ENCODE results near the gene PIPOX. TPM values are rescaled to one million over a fixed set of nuclear protein-coding genes. Genes with fewer than 3 reads are reported as not detected.

Gene PIPOX
- total and polyA plus RNA-seq, 2 donors (not counting 3 experiments of a cell fraction or from before 2014, with no cell fraction given) = 0.62 to 2.5 TPM

- Histone ChIP-seq H3K4me1 (ENCODE audit: control insufficient read depth, extremely low read depth, insufficient read depth, low read length) (no peaks in the 10 kb centered on the region), H3K4me3 (replicated peaks in 1 of 3; ENCODE audit: insufficient read depth in 1 of 3, low read depth in 1 of 3, low read length in 3 of 3) (no peak overlapping the region), H3K36me3 (ENCODE audit: control insufficient read depth in 2 of 2, extremely low read depth in 1 of 2, insufficient read depth in 2 of 2, low read length in 2 of 2) (no peaks in the 10 kb centered on the region), H3K9ac (replicated peaks; ENCODE audit: extremely low read depth, insufficient read depth, low read length) (no peak overlapping the region), H3K9me3 (replicated peaks; ENCODE audit: control insufficient read depth, insufficient read depth, low read length) (no peaks in the 10 kb centered on the region), H3K9me1 (replicated peaks; ENCODE audit: control insufficient read depth, extremely low read depth, insufficient read depth, low read length) (no peaks in the 10 kb centered on the region), H3K4me2 (ENCODE audit: insufficient read depth, low read length) (no peak overlapping the region), H3K27me3 (ENCODE audit: control insufficient read depth in 2 of 2, insufficient read depth in 2 of 2, low read length in 2 of 2) (peaks cover 15 to 22% of the 10 kb centered on the region in 2 experiments), H3K79me2 (ENCODE audit: control insufficient read depth, insufficient read depth, low read length) (no peaks in the 10 kb centered on the region), H3K27ac (ENCODE audit: insufficient read depth, low read depth, low read length) (no peak overlapping the region), H4K20me1 (replicated peaks; ENCODE audit: control insufficient read depth, extremely low read depth, insufficient read depth, low read length) (no peaks in the 10 kb centered on the region), H2AFZ (ENCODE audit: low read depth, low read length) (no peak overlapping the region)
- DNase-seq (ENCODE audit: low read depth, low spot score) (no peak), FAIRE-seq (no peak)
- TF ChIP-seq EZH2 (IDR thresholded peaks at IDR 0.05; ENCODE audit: borderline replicate concordance, low read depth, low read length, severe bottlenecking) = no peak
- TF ChIP-seq POLR2A (IDR thresholded peaks at IDR 0.05; ENCODE audit: low read depth, low read length) = no peak
- TF ChIP-seq MYC (IDR thresholded peaks at IDR 0.05; ENCODE audit: low read depth, low read length) = no peak
- TF ChIP-seq, protein P1, sequence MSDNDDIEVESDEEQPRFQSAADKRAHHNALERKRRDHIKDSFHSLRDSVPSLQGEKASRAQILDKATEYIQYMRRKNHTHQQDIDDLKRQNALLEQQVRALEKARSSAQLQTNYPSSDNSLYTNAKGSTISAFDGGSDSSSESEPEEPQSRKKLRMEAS (IDR thresholded peaks at IDR 0.05; ENCODE audit: insufficient read depth, insufficient read length) = no peak
- no peak for TF ChIP-seq POLR2AphosphoS5 (IDR thresholded peaks at IDR 0.05; ENCODE audit: insufficient read depth, low read depth, low read length)
- no peak for TF ChIP-seq CTCF (IDR thresholded peaks at IDR 0.05; ENCODE audit: extremely low read depth in 1 of 2, insufficient read depth in 1 of 2, low read depth in 1 of 2, low read length in 2 of 2)
- TF ChIP-seq GATA2 (IDR thresholded peaks at IDR 0.05; ENCODE audit: insufficient read depth, insufficient read length, low read depth, low read length) = no peak
- TF ChIP-seq FOS (IDR thresholded peaks at IDR 0.05; ENCODE audit: borderline replicate concordance, insufficient read depth, low read length) = no peak
- TF ChIP-seq JUN (IDR thresholded peaks at IDR 0.05; ENCODE audit: borderline replicate concordance, insufficient read depth, insufficient read length, low read depth) = no peak
- intact Hi-C loops (cut with micrococcal nuclease) (loop anchor here (5.0 kb wide), 1 partner anchor 83 kb away; no protein-coding TSS in a partner anchor), dilution Hi-C loops (cut with MboI; ENCODE audit: extremely low pct_ligation_motif_present, low sequenced_read_pairs) (no loop called here)
- no TSS peak for BruUV-seq (replicated peaks)
- CTCF ChIA-PET = interaction anchor here (1.5 to 2.9 kb wide), 3 partner anchors 31 to 84 kb away, joined by 6 to 13 read pairs (median 8); no protein-coding TSS in a partner anchor
- POLR2A ChIA-PET = no interaction called here
Observed at GRCh38 chr17:29050176-29050575, 7.2 kb downstream of the PIPOX start.
